Measurements from ENCODE around the gene DDHD1.

DNA sequence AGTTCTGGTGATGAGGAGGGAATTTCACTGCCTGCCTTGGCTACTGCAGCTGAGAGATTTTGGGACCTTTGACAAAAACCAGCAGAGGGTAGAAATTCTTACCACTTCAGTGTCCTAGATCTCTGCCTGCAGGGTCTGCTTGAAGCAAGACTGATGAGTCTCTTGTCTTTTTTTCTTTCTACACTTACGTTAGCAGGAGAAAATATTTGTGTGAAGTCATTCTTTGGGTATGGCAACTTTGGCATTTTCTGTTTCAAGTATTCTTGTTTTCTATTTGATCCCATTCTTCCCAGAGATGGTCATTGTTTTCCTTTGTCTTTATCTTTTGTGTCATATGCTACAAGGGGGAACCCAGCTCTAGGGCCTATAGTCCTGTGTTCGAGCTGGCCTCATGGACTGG lies 136.6 kb downstream of the DDHD1 start:
- TF ChIP-seq, protein P1, sequence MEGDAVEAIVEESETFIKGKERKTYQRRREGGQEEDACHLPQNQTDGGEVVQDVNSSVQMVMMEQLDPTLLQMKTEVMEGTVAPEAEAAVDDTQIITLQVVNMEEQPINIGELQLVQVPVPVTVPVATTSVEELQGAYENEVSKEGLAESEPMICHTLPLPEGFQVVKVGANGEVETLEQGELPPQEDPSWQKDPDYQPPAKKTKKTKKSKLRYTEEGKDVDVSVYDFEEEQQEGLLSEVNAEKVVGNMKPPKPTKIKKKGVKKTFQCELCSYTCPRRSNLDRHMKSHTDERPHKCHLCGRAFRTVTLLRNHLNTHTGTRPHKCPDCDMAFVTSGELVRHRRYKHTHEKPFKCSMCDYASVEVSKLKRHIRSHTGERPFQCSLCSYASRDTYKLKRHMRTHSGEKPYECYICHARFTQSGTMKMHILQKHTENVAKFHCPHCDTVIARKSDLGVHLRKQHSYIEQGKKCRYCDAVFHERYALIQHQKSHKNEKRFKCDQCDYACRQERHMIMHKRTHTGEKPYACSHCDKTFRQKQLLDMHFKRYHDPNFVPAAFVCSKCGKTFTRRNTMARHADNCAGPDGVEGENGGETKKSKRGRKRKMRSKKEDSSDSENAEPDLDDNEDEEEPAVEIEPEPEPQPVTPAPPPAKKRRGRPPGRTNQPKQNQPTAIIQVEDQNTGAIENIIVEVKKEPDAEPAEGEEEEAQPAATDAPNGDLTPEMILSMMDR (IDR thresholded peaks at IDR 0.05; ENCODE audit: borderline replicate concordance, extremely low read depth, low read length, poor library complexity, severe bottlenecking), result no peak
- no peak for TF ChIP-seq EZH2 (IDR thresholded peaks at IDR 0.05; ENCODE audit: borderline replicate concordance, low read depth, low read length, severe bottlenecking)
